HG03521 (cell line): ENCODE measurements around the gene GPX7.
"Not testable (repeated sequence)": the region's sequence is repeated elsewhere in the genome, so short reads cannot be mapped to it uniquely, and the experiment has no call there.

Source experiments
- ATAC-seq: cut with Tn5 transposase; IDR thresholded peaks from one replicate; pipeline ENCODE4 v1.9.1; 2021; ENCODE audit warnings: mild to moderate bottlenecking, moderate library complexity; ENCODE audit not compliant: unreplicated experiment

Gene GPX7

DNA sequence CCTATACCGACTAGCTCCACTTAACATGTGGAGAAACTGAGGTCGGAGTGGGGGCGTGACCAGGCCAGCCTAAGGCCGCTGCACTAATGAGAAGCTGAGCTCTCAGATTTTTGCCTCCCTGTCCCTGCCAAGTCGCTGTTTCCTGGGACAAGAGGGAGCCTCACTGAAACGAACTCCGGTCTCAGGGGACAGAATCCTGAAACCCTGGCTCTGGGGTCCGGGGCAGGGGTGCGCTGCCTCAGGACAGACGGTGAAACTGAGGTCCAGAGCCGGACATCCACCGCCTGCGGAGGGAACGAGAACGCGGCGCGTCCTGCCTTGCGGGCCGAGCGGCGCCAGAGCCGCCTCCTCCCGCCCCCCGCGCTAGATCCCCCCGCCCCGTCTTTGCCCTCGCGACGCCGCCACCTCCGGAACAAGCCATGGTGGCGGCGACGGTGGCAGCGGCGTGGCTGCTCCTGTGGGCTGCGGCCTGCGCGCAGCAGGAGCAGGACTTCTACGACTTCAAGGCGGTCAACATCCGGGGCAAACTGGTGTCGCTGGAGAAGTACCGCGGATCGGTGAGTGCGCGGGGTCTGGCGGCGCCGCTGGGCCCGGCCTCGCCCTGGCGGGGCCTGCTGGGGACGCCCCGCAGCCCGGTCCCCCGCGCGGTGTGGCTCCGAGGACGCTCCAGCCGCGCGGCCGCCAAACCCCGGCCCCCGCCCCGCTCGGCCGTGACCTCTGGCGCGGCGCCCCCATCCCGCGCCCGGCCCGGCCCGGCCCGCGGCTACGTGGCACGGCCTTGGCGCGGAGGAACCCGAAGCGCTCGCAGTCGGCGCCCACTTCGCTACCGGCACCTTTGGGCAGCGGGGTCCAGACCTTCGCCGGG, at the start of gene GPX7:
TSS of gene GPX7 (plus strand) at position 381 of the 865 bp plus-strand sequence. CDS start at position 420, 39 bp downstream.
- ATAC-seq = no peak

DNA sequence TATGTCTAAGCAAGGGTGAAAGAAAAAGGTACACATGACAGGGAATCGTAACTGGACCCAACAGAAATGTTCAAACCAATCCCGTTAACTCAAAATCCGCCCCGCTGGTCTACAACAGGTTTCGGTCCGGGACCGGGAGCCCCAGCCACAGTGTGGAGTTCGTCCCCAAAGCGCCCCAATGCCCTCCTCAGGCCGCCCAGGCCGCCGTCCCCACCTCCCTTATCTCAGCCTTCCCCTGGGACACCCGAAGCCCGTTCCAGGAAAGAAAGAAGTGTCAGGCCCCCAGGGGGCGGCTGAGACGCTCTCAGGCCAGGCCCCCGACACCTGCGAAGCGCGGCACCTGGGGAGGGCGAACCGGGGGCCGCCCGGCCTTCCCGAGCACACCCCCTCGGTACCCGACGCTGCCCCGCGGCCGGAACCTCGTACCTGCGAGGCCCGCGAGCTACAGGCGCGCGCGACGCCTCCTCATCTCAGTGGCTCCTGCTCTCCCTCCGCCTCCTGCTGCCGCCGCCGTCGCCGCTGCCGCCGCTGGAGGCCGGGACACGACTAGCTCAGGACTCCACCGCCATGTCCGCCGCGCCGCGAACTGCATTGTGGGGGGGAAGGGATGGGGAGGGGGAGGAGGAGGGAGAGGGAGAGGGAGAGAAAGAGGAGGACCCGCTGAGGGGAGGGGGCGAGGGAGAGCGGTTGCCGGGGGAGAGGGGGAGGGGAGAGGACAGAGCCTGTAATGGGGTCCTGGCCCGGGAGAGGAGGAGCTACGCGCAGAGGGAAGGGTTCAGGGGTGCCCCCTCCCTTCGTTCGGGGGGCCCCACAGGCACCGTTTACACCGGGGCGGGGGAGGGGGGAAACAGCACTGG, 49.4 kb upstream of the GPX7 start, which contains the start of gene TUT4:
TSS of gene TUT4 (minus strand) at position 588 of the 857 bp plus-strand sequence. CDS start 26,812 bp downstream, outside the sequence.
- peak; percentile 36 for ATAC-seq

DNA sequence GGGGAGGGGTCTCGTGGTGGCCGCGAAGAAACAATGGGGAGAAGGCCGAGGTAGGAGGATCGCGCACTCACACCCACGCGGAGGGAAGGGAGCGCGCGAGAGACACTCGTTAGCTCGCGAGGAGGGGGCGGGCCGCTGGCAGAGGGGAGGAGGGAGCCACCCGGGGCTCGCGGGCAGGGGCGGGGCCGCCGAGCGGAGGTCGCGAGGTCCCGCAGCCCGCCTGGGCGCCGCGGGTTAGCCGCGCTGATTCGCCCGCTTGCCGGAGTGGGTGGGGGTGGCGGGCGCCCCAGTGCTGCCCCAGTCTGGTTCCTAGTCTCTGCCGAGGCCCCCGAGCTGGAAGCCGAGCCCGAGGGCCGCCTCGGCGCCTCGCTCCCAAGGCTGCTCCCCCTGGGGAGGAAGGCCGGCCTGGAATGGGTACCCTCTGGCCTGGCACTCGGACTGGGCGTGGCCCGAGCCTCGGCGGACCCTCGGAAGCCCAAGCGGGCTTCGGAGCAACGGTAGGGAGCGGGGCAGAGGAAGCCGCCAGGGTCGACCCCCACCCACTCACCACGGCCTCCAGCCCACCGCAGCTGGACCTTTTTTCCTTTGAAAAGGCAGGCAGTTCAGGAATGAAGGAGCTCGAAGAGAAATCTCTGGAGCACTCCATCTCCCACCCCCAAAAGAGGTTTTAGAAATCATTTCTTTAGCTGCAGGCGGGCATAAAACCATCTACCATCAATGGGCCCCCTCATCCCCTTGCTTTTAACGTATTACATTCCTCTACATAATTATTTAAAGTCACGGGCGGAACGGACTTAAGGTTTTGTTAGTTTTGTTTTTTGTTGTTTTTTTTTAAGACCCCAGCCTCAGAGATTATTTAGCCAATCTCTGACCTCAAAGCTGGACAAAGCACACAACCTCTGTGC, 48.6 kb upstream of the GPX7 start:
- ATAC-seq = peak; percentile 64

DNA sequence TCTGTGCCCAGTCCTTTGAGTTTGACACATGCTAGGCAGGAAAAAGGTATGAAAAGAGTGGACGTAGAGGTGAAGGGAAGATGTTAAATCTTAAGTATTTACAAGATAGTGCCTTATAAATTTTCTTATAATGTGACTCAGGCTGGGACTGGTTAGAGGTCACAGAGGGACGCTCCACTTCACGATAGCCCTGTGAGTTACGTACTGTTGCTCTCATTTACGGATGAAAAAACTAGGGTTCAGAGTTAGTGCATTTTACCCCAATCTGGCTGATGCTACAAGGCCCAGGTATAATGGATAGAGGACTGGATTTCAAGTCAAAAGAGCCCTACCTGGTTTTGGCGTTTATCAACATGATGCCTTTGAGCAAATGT, 47.9 kb upstream of the GPX7 start:
- ATAC-seq = no peak

DNA sequence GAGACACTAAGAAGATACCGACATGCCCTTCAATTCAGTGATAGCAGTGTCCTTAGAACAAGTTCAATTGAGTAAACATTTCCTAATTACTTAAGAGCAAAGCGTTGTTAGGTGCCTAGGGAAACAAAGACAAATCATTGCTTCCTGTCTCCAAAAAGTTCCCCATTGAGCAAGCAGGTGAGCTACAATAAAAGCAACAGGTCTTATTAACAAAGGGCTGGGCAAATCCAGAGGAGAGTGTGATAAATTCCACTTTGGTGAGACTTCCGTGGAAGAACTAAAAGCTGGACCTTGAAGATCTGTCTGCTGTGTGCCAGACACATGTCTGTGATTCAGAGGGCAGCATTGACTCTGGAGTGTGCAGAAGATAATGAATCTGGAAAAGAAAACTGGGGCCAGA, 47.4 kb upstream of the GPX7 start:
- no peak for ATAC-seq

DNA sequence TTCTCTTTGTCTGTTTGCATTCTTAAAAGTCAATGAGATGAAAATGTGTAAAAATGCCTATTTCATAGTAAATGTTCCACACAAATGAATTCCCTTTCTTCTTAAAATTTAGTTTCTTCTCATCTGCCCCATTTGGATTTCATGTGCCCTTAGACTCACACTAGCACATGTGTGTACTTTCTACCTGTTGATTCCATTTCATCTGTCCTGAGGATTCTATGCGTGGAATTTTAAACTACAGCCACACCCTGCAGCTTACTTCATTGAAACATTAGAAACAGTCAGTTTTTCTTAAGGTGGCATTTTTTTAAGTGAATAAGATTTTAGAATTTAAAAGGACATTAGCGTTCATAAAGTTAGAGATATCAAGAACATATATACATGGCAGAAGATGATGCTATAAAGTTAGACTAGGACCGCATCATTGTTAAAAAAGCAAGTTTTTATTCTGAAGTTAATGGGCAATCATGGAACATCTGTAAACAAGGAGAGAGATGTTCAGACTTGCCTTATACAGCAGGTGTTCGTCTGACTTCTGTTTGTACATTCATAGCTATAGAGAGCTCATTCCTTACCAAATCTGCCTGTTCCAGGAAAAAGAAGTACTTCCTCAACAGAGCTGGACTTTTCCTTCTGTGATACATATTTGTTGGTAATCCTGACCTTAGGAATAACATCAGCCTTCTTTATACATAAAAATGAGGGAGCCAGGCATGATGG, 45.4 kb upstream of the GPX7 start:
- ATAC-seq = no peak

DNA sequence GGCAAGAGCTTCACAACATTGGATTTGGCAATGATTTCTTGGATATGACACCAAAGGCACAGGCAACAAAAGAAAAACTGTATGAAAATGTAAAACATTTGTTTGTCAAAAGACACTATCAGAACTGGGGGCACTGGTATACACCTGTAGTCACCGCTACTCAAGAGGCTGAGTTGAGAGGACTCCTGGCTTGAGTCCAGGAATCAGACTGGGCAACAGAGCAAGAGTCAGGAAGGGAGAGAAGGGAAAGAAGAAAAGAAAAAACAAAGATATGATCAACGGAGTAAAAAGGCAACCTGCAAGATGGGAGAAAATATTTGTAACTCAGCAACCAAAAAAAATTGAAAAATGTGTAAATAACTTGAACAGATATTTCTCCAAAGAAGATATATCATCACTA, 43.2 kb upstream of the GPX7 start:
- no peak for ATAC-seq

DNA sequence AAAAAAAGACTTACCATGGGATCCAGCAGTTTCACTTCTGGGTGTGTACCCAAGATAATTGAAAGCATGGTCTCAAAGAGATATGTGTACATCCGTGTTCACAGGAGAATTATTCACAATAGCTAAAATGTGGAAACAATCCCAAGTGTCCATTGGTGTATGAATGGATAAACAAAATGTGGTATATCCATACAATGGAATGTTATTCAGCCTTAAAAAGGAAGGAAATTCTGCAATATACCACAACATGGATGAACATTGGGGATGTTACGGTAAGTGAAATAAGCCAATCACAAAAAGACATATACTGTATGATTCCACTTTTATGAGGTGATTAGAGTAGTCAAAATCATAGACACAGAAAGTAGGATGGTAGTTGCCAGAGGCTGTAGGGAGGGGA, 42.3 kb upstream of the GPX7 start:
- no peak for ATAC-seq

DNA sequence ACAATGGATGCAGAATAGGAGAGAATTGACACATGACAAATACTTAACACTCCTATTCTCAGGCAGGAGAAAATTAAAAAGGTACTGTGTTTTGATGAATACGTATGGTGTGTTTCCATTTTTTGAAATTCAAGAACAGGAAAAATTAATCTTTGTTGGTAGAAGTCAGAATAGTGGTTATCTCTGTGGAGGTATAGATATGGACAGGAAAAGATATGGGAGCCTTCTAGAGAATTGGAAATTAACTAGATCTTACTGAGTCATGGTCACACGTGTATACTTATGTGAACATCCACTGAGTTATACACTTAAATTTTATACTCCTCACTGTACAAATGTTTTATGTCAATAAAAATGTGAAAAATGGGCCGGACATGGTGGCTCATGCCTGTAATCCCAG, 39.4 kb upstream of the GPX7 start:
- ATAC-seq = no peak

DNA sequence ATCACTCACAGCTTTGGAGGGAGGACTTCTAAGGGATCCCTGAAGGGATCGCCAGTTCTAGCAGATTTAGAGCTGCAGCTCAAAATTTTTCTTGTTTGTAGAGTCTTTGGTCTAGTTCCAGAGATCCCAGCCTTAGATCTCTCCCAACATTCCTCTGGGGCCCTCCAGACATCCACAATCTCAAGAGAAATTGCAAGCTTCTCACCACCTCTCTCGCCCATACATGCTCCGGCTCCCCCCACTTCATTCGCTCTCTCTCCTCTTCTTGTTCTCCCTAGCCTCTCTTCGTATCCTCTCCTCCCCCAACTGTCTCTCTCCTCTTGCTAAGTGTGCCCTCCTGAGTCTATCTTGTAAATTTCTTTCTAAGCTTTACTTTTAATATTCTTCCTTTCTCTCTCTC, 34.2 kb upstream of the GPX7 start:
- ATAC-seq = no peak

DNA sequence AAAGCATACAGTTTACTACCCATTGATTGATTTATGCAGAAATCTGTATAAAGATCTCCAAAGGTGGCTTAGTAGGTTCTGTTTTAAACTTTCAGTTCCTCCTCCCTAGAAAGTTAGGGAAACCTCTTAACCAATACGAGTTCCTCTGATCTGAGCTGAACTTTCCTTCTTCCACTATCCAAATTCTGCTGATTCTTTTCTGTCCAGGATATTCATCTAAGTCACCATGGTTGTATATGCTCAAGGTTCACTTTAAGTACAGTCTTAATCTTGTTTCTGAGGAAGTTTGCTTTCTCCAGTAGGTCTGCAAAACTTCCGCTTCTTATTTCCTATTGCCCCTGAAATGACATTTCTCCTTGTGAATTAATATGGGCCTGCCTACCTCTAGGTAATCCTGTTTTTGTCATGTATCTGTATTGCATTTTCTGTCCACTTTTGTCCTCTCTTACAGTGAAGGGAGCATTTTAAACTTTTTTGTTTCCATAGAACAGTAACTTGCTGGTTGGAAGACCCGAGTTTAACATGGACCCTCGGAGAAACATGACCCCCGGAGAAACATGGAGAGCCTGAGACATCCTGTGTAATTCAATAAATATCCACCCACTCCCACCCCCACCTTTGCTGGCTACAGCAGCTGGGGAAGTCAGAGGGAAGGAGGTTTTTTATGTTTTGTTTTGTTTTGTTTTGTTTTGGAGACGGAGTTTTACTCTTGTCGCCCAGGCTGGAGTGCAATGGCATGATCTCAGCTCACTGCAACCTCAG, 32.5 kb upstream of the GPX7 start:
- ATAC-seq = no peak

DNA sequence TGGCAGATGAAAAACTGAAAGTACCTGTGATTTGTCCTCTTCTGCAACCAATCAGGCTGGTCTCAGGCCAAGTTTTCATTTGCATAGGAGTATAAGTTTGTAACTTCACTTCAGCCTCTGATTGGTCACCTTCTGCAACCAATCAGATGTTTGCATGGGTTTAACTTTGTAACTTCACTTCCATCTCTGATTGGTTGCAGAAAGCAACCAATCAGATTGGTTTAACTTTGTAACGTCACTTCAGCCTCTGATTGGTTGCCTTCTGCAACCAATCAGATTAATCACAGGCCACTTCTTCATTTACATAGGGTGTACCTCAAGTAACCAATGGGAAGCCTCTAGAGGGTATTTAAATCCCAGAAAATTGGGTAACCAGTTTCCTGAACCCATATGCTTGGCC, 30.4 kb upstream of the GPX7 start:
- ATAC-seq = no peak

DNA sequence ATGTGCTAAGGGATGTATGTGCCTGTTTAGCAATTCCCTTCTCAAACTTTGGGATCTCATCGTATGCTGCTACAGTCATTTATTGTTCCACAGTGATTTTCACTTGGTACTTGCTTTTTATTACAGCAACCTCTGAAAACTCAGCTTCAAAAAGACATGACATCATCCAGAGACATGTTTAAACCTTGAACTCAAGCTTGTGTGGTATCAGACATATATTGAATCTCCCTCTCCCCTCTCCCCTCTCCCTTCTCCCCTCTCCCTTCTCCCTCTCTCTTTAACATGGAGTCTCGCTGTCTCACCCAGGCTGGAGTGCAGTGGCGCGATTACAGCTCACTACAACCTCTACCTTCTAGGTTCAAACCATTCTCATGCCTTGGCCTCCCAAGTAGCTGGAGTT, 29.8 kb upstream of the GPX7 start:
- no peak for ATAC-seq

DNA sequence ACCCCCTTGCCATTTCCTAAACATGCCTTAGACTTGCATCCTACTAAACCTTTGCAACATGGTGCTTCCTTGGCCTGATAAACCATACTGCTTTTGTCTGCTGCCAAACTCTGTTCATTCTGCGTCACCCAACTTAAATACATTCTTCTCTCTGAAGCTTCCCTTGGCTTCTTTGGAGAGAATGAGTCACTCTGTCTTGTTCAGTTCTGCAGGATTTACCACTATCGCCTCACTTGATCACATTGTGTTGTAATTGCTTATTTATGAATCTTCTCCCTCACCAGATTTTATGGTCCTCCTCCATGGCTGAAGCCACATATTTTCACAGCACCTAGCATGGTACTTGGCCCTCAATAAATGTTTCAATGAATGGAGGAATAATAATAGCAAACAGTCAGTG, 27.6 kb upstream of the GPX7 start:
- ATAC-seq = no peak

DNA sequence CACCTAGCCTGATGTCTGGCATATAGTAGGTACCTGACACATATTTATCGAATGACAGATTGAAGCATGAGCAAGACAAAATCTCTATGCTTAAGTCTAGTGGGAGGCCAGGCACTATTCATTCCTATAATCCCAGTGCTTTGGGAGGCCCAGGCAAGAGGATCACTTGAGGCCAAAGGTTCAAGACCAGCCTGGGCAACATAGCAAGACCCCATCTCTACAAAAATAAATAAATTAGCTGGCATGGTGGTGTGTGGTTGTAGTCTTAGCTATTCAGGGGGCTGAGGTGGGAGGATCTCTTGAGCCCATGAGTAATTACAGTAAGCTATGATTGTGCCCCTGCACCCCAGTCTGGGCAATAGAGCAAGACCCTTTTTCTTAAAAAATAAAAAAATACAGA, 26.1 kb upstream of the GPX7 start:
- ATAC-seq = no peak

DNA sequence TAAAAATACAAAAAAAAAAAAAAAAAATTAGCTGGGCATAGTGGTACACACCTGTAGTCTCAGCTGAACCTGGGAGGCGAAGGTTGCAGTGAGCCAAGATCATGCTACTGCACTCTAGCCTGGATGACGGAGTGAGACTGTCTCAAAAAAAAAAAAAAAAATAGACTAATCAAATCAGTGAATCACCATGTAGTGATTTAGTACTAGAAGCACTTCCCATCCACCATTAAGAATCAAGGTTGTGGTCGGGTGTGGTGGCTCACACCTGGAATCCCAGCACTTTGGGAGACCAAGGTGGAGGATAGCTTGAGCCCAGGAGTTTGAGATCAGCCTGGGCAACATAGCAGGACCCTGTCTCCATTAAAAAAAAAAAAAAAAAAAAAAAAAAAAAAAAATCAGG, 24.1 kb upstream of the GPX7 start:
- not testable (repeated sequence) for ATAC-seq

DNA sequence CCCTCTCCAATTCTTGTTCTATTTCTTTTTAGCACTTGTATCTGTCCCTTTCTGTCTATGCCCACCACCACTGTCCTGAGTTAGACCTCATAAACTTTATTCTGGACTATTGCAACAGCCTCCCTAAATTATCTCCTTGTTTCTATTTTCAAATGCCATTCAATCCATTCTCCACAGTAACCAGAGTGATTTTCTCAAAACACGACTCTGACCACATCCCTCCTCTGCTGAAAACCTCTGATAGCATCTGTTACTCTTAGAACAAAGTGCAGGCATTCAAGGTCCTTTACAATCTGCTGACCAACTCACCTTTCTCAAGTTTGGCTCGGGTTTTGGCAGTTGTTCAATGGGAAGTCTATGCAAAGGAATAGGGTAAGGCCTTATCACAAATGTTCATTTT, 22.8 kb upstream of the GPX7 start:
- no peak for ATAC-seq

DNA sequence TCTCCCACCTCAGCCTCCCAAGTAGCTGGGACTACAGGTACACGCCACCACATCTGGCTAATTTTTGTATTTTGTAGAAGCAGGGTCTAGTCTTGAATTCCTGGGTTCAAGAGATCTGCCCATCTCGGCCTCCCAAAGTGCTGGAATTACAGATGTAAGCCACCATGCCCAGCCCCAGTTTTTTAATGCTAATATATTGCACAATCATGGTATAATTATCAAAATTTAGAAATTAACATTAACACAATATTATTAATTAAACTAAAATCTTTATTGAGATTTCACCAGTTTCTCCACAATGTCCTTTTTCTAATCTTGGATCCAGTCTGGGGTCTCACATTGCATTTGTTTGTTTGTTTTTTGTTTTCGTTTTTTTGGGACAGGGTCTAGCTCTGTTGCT, 21.9 kb upstream of the GPX7 start:
- no peak for ATAC-seq

DNA sequence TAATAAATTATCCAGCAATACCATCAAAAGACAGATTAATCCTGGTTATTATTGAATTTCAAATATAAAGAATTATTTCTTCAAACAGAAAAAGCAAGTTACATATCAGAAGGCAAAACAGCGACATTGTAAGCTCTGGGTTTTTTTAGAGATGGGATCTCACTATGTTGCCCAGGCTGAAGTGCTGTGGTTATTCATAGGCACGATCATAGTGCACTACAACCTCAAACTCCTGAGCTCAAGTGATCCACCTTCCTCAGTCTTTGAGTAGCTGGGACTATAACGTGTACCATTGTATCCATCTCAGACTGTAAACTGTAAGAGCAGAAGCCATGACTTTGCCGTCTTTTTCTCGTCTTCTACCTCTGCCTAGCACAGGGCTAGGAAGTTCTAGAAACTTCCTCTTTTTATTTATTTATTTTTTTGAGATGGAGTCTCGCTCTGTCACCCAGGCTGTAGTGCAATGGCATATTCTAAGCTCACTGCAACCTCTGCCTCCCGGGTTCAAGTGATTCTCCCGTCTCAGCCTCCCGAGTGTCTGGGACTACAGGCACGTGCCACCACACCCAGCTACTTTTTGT, 20.0 kb upstream of the GPX7 start:
- ATAC-seq = no peak
